HFFc6 (cell line): ENCODE measurements around the gene DLGAP4. TPM values are rescaled to one million over a fixed set of nuclear protein-coding genes. Genes with fewer than 3 reads are reported as not detected.
A peak's percentile ranks its signal among the peaks of the same experiment; 100 is the strongest.
"Not testable (repeated sequence)": the region's sequence is repeated elsewhere in the genome, so short reads cannot be mapped to it uniquely, and the experiment has no call there.

ENCODE experiments used
- DNase-seq: peaks from one replicate; pipeline ENCODE4 v3.0.0-alpha.2; 2018
- H3K27ac Mint-ChIP-seq: 2 replicates; pipeline ENCODE4 v1.8.0; 2020; ENCODE audit warnings: mild to moderate bottlenecking, mixed read lengths
- H3K27me3 Mint-ChIP-seq: 2 replicates; pipeline ENCODE4 v1.8.0; 2021; ENCODE audit warnings: mild to moderate bottlenecking, moderate library complexity, mixed read lengths; ENCODE audit not compliant: insufficient read depth
- H3K36me3 Mint-ChIP-seq: 2 replicates; pipeline ENCODE4 v1.8.0; 2021; ENCODE audit warnings: low read depth, mixed read lengths
- H3K4me1 Mint-ChIP-seq: 2 replicates; pipeline ENCODE4 v1.8.0; 2020; ENCODE audit warnings: low read depth, mixed read lengths
- H3K4me3 Mint-ChIP-seq: 2 replicates; pipeline ENCODE4 v1.8.0; 2020; ENCODE audit warnings: mild to moderate bottlenecking, moderate library complexity, mixed read lengths
- H3K9me3 Mint-ChIP-seq: 2 replicates; pipeline ENCODE4 v1.8.0; 2020; ENCODE audit warnings: mild to moderate bottlenecking, mixed read lengths
- total RNA-seq, 6 experiments: library from RNA; stranded (reverse); fragmentation: NEBNext Ultra II Directional; extraction: Animal tissue kit (Norgen Biotek cat#: 25700); gene quantifications; 2 replicates in 1 of 6; 3 replicates in 5 of 6; pipeline ENCODE4 v1.2.3, GENCODE V29; 2021
- TF ChIP-seq, protein P1 (sequence below): fragments of 200-600 bp; sonication (generic); IDR thresholded peaks from 2 replicates; pipeline ENCODE4 v1.5.0; 2021; ENCODE audit warnings: antibody characterized with exemption, mild to moderate bottlenecking

The DLGAP4 gene
- total RNA-seq, 6 experiments from 2014 or later = 118 to 150 (median 140) TPM

GRCh38 chr20:36550790-36551299 lies 244.7 kb downstream of the DLGAP4 start:
- Mint-ChIP-seq H3K9me3 (no peaks in the 10 kb centered on the region), H3K4me1 (no peaks in the 10 kb centered on the region; the same call in 1 of the 2 replicates), H3K4me3 (peak overlapping the region; percentile 4; the same call in 1 of the 2 replicates), H3K36me3 (peaks cover 9% of the 10 kb centered on the region), H3K27me3 (peaks cover 30% of the 10 kb centered on the region), H3K27ac (peak overlapping the region; percentile 35)
- DNase-seq = no peak
- TF ChIP-seq, protein P1, sequence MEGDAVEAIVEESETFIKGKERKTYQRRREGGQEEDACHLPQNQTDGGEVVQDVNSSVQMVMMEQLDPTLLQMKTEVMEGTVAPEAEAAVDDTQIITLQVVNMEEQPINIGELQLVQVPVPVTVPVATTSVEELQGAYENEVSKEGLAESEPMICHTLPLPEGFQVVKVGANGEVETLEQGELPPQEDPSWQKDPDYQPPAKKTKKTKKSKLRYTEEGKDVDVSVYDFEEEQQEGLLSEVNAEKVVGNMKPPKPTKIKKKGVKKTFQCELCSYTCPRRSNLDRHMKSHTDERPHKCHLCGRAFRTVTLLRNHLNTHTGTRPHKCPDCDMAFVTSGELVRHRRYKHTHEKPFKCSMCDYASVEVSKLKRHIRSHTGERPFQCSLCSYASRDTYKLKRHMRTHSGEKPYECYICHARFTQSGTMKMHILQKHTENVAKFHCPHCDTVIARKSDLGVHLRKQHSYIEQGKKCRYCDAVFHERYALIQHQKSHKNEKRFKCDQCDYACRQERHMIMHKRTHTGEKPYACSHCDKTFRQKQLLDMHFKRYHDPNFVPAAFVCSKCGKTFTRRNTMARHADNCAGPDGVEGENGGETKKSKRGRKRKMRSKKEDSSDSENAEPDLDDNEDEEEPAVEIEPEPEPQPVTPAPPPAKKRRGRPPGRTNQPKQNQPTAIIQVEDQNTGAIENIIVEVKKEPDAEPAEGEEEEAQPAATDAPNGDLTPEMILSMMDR = no peak

GRCh38 chr20:36555248-36555647 lies 249.1 kb downstream of the DLGAP4 start:
- no peaks in the 10 kb centered on the region for H3K4me1 Mint-ChIP-seq
- TF ChIP-seq, protein P1 = no peak
- no peaks in the 10 kb centered on the region for H3K9me3 Mint-ChIP-seq
- peaks cover 20% of the 10 kb centered on the region for H3K27me3 Mint-ChIP-seq
- no peak overlapping the region for H3K27ac Mint-ChIP-seq
- no peak overlapping the region for H3K4me3 Mint-ChIP-seq
- DNase-seq = no peak
- no peaks in the 10 kb centered on the region for H3K36me3 Mint-ChIP-seq

DNA sequence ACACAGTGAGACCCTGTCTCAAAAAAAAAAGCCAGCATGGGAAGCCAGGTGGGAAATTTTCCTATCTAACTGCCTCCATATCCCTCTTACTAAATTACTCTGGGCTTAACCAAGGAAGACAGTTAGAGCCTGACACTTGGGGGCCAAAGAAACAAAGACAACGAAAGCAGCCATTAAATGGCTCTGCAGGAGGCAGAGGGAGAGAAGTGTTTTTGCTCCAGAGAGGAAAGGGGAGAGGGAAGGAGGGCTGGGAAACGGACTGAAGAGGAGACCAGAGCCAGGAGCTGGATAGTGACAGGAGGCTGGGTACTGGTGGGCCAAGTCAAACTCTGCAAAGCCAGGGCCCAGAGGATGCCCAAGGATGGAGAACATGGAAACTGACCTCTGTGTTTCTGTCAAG lies 256.6 kb downstream of the DLGAP4 start:
- no peak overlapping the region for H3K4me3 Mint-ChIP-seq
- peaks cover 12% of the 10 kb centered on the region for H3K27me3 Mint-ChIP-seq
- H3K4me1 Mint-ChIP-seq = no peaks in the 10 kb centered on the region
- TF ChIP-seq, protein P1 = no peak
- no peak overlapping the region for H3K27ac Mint-ChIP-seq
- peaks cover 8% of the 10 kb centered on the region; the same call in 1 of the 2 replicates for H3K9me3 Mint-ChIP-seq
- DNase-seq = no peak
- H3K36me3 Mint-ChIP-seq = no peaks in the 10 kb centered on the region

GRCh38 chr20:36563374-36563773 lies 257.2 kb downstream of the DLGAP4 start:
- H3K9me3 Mint-ChIP-seq = peaks cover 8% of the 10 kb centered on the region; the same call in 1 of the 2 replicates
- peaks cover 10% of the 10 kb centered on the region for H3K27me3 Mint-ChIP-seq
- TF ChIP-seq, protein P1 = no peak
- no peaks in the 10 kb centered on the region for H3K36me3 Mint-ChIP-seq
- H3K4me3 Mint-ChIP-seq = no peak overlapping the region
- no peak overlapping the region for H3K27ac Mint-ChIP-seq
- DNase-seq = no peak
- H3K4me1 Mint-ChIP-seq = no peaks in the 10 kb centered on the region

GRCh38 chr20:36564078-36564725 lies 258.1 kb downstream of the DLGAP4 start:
- not testable (repeated sequence) for H3K36me3 Mint-ChIP-seq, H3K27me3 Mint-ChIP-seq, H3K27ac Mint-ChIP-seq, H3K4me3 Mint-ChIP-seq, H3K4me1 Mint-ChIP-seq, H3K9me3 Mint-ChIP-seq, DNase-seq

- H3K27me3 Mint-ChIP-seq, H3K9me3 Mint-ChIP-seq, DNase-seq, H3K27ac Mint-ChIP-seq, H3K4me3 Mint-ChIP-seq, H3K36me3 Mint-ChIP-seq, H3K4me1 Mint-ChIP-seq: not testable (repeated sequence)
These were observed 258.6 kb downstream of the DLGAP4 start for GRCh38 chr20:36564726-36565121.
